GM06990 (cell line): Measurements from ENCODE around the gene DLL4.

ENCODE experiments used
- DNase-seq: peaks from one replicate; pipeline ENCODE4 v3.0.0-alpha.2; 2011; ENCODE audit not compliant: insufficient read length; ENCODE audit errors: extremely low read depth
- H3K27me3 ChIP-seq: replicated peaks from 2 replicates; pipeline ENCODE4 v1.6.0; 2011; ENCODE audit warnings: low read length; ENCODE audit not compliant: control insufficient read depth, insufficient read depth
- H3K36me3 ChIP-seq: 2 replicates; pipeline ENCODE4 v1.5.1; 2011; ENCODE audit warnings: low read length; ENCODE audit not compliant: control insufficient read depth, insufficient read depth
- H3K4me3 ChIP-seq: replicated peaks from 2 replicates; pipeline ENCODE4 v1.5.1; 2011; ENCODE audit warnings: low read depth, mild to moderate bottlenecking, control low read depth, low read length
- CTCF ChIP-seq: IDR thresholded peaks from 2 replicates; pipeline ENCODE4 v1.5.1; 2011; ENCODE audit warnings: low read length, control low read depth, mild to moderate bottlenecking, inconsistent platforms; ENCODE audit not compliant: insufficient read depth, poor library complexity, severe bottlenecking

DLL4 gene

GRCh38 chr15:40904552-40905201, 24.5 kb upstream of the DLL4 start:
- TF ChIP-seq CTCF = no peak
- Histone ChIP-seq H3K27me3 (no peaks in the 10 kb centered on the region), H3K36me3 (peaks cover 33% of the 10 kb centered on the region), H3K4me3 (no peak overlapping the region)
- DNase-seq = no peak

DNA sequence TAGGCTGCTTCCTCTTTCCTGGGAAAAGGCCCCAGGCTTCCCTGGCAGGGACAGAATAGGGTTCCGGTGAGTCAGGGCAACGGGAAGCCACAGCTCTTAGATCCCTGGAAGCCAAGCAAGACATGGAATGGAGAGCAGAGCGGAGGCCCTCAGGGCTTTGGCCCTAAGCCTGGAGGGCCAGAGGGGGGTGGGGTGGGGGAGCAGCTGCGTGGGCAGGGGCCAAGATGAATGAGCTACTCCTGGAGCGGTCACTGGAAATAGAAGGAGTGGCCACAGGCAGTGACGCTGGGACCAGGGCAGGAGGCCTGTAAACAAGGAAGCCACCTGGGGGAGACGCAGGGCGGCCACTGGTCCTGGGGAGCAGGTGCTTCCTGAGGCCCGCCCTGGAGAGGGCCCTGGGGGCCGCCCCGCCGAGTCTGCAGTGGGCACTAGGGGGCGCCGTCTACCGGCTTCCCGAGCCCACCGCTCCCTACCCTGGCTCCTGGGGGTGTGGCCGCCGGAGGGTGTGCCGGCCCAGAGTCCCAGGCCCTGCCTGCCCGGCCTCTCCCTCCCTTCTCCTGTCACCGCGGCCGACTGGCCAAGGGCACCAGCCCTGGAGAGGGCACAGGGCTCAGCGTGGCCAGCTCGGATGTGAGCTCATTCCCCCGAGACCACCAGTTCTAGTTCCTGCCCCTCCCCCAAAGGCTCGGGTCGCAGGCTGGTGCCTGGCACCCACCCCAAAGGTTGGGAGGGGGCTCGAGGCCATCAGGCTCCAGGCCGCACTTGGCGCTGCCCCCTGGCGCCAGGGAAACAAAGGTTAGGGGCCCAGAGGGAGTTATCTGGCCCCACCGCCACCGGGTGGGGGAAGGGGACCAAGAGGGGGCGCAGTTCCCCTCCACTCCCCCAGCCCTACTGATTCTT, 22.8 kb upstream of the DLL4 start:
- Histone ChIP-seq H3K27me3 (no peaks in the 10 kb centered on the region), H3K36me3 (peaks cover 19% of the 10 kb centered on the region), H3K4me3 (peak overlapping the region; percentile 47)
- TF ChIP-seq CTCF = peak; percentile 93
- DNase-seq = peak; percentile 85

DNA sequence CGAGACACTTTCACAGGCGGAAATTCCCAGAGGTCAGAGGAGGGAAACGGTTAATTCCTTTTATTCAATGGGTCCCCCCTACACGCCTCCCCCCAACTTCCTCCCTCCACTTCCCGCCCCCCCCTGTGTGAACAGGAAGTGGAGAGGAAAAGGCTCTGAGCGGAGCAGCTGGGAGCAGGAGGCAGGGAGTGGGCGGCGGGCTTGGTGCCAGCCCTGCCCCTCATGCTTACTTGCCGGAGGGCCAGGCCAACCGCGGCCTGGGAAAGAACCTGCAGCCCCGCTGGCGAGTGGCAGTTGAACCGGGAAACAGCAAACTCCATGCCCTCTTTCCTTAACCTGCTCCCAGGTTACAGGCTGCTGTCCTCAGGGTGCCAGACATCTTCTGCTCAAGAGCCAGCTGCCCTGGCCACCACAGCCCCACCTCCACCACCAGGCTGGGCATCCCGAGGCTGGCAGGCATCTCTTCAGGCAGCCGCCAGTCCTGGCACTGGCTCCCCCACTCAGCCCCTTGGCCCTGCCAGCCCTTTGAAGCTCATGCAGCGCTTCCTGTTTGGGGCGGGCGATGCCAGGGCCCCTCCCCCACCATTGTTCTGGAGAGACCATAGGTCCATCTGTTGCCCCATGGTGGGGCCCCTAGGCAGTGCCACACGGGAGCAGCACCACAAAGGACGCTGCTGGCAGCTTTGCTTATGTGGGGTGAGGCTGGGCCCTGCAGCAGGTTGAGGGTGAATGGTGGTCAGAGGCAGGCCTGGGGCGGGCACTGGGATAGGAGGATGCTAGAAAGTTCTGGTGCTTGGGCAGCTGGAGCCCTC, 21.9 kb upstream of the DLL4 start:
- H3K27me3 ChIP-seq = no peaks in the 10 kb centered on the region
- H3K36me3 ChIP-seq = peaks cover 19% of the 10 kb centered on the region
- H3K4me3 ChIP-seq = peak overlapping the region; percentile 47
- TF ChIP-seq CTCF = no peak
- no peak for DNase-seq

- Histone ChIP-seq H3K4me3 (no peak overlapping the region), H3K27me3 (no peaks in the 10 kb centered on the region), H3K36me3 (peaks cover 12% of the 10 kb centered on the region)
- TF ChIP-seq CTCF = no peak
- no peak for DNase-seq
Measured at GRCh38 chr15:40908095-40908494, 21.0 kb upstream of the DLL4 start.

DNA sequence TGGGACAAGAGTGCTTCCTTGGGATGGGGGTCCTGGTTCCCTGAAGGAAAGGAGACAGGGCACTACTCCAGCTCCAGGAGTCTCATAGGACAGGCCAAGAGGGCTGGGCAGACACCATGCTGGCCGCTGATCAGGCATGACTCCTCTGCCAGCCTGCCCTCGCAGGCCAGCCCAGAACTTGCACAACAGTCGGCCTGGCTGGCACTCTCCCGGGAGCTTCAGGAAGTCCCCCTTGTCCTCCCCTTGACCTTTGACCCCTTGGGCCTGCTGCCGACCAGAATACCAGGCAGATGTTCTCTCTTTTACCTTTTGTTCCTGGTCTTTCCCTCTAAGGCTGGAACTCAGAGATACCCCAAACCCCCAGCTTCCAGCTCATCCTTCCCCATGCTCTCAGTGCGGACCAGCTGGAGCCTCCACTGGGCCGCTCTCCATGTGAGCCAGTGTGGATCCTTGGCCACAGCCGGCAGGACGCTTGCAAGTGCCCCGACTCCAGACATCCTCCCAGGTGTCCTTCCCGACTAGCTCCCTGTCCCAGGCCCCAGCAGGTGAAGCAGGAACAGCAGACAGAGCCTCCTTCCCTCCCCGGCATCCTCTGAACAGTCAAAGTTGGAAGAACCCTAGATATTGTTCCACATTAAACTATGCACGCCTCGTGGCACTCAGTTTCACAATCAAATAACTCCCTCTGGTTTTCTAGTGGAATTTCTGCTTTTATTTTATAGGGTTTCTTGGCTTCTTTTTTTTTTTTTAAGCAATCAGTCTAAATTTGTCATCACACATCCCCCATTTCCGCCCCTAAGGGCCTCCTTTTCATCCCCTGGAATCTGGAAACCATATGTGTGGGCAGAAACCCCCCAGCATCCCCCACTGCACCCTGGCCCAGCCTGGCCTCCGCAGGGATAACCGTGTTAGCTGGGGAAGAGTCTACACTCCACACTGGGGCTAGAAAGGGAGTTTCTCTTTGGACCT, 19.2 kb upstream of the DLL4 start:
- no peak overlapping the region for H3K4me3 ChIP-seq
- DNase-seq = no peak
- H3K27me3 ChIP-seq = no peaks in the 10 kb centered on the region
- no peaks in the 10 kb centered on the region for H3K36me3 ChIP-seq
- TF ChIP-seq CTCF = no peak
